Mucosa of descending colon (tissue), 3 donors: ENCODE results near the gene SCT. TPM values are rescaled to one million over a fixed set of nuclear protein-coding genes. Genes with fewer than 3 reads are reported as not detected.

ENCODE experiments used
- ATAC-seq: fragments of 200-7000 bp; cut with Tn5 transposase; one replicate; pipeline ENCODE4 v1.9.1; 2020; ENCODE audit warnings: mild to moderate bottlenecking, moderate library complexity
- DNase-seq, 3 donors: peaks; one replicate each; pipeline ENCODE4 v3.0.0-alpha.2; 2020
- H3K36me3 ChIP-seq: fragments of 200-600 bp; one replicate; pipeline ENCODE4 v1.8.0; 2021; ENCODE audit warnings: low read depth, mild to moderate bottlenecking
- H3K4me1 ChIP-seq: fragments of 200-600 bp; one replicate; pipeline ENCODE4 v1.8.0; 2021; ENCODE audit warnings: low read depth, mild to moderate bottlenecking
- H3K4me3 ChIP-seq: fragments of 200-600 bp; one replicate; pipeline ENCODE4 v1.8.0; 2021; ENCODE audit warnings: mild to moderate bottlenecking
- H3K9me3 ChIP-seq: fragments of 200-600 bp; one replicate; pipeline ENCODE4 v1.8.0; 2021; ENCODE audit warnings: mild to moderate bottlenecking
- CTCF ChIP-seq: fragments of 200-600 bp; IDR thresholded peaks from one replicate; pipeline ENCODE4 v1.8.0; 2022; ENCODE audit warnings: antibody characterized with exemption, mild to moderate bottlenecking
- intact Hi-C, 2 donors: fragments of 100-400 bp; cut with DNase I in 1 of 2; cut with micrococcal nuclease in 1 of 2; formaldehyde crosslinking; loops; one replicate each; pipeline versions ENCODE4 v1.11.0 to v1.11.1; 2022; cut with DNase I, micrococcal nuclease
- total RNA-seq, 3 donors: library from RNA; stranded (reverse); fragmentation: NEBNext Ultra II Directional in 2 of 3; extraction: Animal tissue kit (Norgen Biotek cat#: 25700) in 2 of 3; gene quantifications; one replicate each; pipeline versions ENCODE4 v1.2.1 to v1.2.4, GENCODE V29; 2021 to 2023
- donor health status: DM: no; HTN: no; CAD: no; lungs with moderate emphysema.
- donor health status: DM: no; HTN: no; CAD: no.
- donor health status: DM: no; HTN: yes; CAD: no.

SCT gene
- total RNA-seq, 3 donors from 2014 or later: 1.0 TPM; not detected in 1

DNA sequence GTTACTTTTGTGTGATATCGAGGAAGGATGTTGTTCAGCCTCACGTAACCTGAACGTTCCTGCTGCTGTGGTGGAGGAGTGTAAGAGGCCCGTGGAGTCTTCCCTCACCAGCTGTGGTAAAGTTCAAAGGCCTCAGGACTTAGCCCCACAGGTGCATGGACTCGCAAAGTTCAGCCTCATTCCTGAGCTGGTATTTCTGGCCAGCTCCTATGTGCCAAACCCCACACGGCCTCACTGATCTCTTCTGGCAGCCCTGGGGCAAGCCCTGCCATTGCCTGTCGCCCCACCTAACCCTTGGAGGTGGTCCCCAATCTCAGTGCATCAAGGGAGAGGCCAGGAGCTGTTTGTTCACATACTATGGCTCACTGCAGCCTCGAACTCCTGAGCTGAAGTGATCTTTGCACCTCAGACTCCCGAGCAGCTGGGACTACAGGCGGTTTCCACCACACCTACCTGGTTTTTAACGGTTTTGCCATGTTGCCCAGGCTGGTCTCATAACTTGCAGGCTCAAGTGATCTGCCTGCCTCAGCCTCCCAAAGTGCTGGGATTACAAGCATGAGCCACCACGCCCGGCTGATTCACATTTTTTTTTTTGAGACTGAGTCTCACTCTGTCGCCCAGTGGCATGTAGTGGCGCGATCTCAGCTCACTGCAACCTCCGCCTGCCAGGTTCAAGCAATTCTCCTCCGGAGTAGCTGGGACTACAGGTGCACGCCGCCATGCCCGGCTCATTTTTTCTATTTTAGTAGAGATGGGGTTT is 48.5 kb downstream of the SCT start:
- Histone ChIP-seq H3K4me1 (peaks cover 34% of the 10 kb centered on the region), H3K4me3 (no peak overlapping the region), H3K36me3 (no peaks in the 10 kb centered on the region), H3K9me3 (no peaks in the 10 kb centered on the region)
- ATAC-seq: no peak
- intact Hi-C loops: no loop called here
- TF ChIP-seq CTCF: no peak
- DNase-seq: peak in 1 of 3 donors; percentile 24

DNA sequence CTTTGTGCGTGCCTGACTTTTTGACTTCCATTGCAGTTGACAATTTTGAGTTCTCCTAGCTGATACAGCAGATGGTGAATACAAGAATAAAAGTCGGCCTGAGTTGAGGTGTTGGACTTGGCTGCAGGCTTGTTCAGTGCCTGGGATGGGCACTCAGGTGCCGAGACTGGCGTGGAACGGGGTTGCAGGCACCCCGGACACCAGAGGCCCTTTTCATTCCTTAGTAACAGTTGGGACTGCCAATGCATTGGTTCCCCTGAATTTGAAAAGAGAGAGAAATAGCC is 49.4 kb downstream of the SCT start:
- no peaks in the 10 kb centered on the region for H3K36me3 ChIP-seq
- H3K4me3 ChIP-seq: no peak overlapping the region
- DNase-seq (peak in 1 of 3 donors; percentile 20), ATAC-seq (no peak)
- no peaks in the 10 kb centered on the region for H3K9me3 ChIP-seq
- intact Hi-C loops: no loop called here
- peaks cover 34% of the 10 kb centered on the region for H3K4me1 ChIP-seq
- TF ChIP-seq CTCF: no peak

DNA sequence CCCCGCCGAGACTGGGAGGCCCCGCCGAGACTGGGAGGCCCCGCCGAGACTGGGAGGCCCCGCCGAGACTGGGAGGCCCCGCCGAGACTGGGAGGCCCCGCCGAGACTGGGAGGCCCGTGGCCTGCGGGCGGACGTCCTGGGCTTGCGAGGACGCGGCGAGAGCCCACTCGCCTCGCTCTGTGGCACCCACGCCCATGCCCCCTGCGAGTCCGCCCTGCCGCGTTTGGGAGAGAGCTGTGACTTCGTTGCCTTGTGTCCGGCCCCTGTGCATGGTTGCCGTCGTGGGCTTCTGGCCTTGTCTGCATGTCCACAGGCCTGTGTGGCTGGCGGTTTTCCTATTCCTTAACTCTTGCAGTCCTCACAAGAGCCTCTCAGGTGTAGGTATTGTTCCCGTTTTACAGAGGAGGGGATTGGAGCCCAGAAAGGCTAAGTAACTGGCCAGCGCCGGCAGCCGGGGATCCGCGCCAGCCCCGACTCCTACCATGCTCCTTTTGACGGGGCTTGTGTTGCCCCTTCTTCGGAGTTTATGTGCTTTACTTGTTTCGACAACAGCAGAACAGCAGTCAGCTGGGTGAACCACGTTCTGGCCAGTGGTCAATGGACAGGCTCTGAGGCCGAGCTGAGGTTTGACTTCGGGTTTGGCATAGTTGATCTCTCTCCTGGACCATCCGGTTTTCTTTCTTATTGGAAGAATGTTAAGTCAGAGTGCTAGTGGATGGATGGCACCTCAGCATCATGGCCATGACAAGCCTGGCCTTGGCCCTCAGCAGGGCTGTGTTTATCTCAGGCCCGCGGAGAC is 50.0 kb downstream of the SCT start:
- H3K4me1 ChIP-seq: peaks cover 34% of the 10 kb centered on the region
- peak in 2 of 3 donors; percentile 52 to 65 for DNase-seq

More for the DNA sequence above, 50.0 kb downstream of the SCT start:
- Histone ChIP-seq H3K36me3 (no peaks in the 10 kb centered on the region), H3K4me3 (peak overlapping the region; percentile 57), H3K9me3 (no peaks in the 10 kb centered on the region)
- intact Hi-C loops: no loop called here
- no peak for ATAC-seq
- TF ChIP-seq CTCF: no peak

Other genes starting within 250 kb of the SCT start
- gene PKP3, start 233.0 kb downstream of the SCT start, total RNA-seq: 100 to 1,000 TPM in 2 of 3 donors, 10 to 100 TPM in 1; 73.3 to 174 (median 143) TPM
- 100 to 1,000 TPM; 103 to 190 (median 116) TPM for gene SIGIRR, start 212.2 kb downstream of the SCT start, total RNA-seq
- gene ANO9, start 185.2 kb downstream of the SCT start, total RNA-seq: 100 to 1,000 TPM in 2 of 3 donors, 10 to 100 TPM in 1; 85.2 to 179 (median 131) TPM
- gene PTDSS2, start 176.9 kb downstream of the SCT start, total RNA-seq: 10 to 100 TPM; 19.2 to 34.8 (median 27.3) TPM
- 100 to 1,000 TPM; 108 to 127 (median 118) TPM for gene RNH1, start 119.9 kb downstream of the SCT start, total RNA-seq
- 10 to 100 TPM; 41.4 to 50.6 (median 50.1) TPM for gene HRAS, start 91.6 kb downstream of the SCT start, total RNA-seq
- gene LRRC56, start 89.7 kb downstream of the SCT start, total RNA-seq: 1 to 10 TPM; 1.5 to 5.2 (median 4.8) TPM
- gene LMNTD2, start 66.4 kb downstream of the SCT start, total RNA-seq: 10 to 100 TPM in 2 of 3 donors, 1 to 10 TPM in 1; 5.4 to 19.1 (median 10.7) TPM
- 100 to 1,000 TPM in 1 of 3 donors, 10 to 100 TPM in 2; 45.7 to 108 (median 83.7) TPM for gene RASSF7, start 66.2 kb downstream of the SCT start, total RNA-seq
- gene PHRF1, start 50.7 kb downstream of the SCT start, total RNA-seq: 10 to 100 TPM; 35.0 to 40.2 (median 35.0) TPM
- 10 to 100 TPM; 26.9 to 36.1 (median 27.8) TPM for gene IRF7, start 11.2 kb downstream of the SCT start, total RNA-seq
- gene CDHR5, start 2.2 kb downstream of the SCT start, total RNA-seq: 100 to 1,000 TPM; 195 to 549 (median 316) TPM
- 1 to 10 TPM; 1.2 to 2.4 (median 1.8) TPM for gene DRD4, start 10.1 kb upstream of the SCT start, total RNA-seq
- gene DEAF1, start 68.0 kb upstream of the SCT start, total RNA-seq: 10 to 100 TPM; 25.1 to 35.7 (median 25.9) TPM
- 10 to 100 TPM; 31.6 to 43.1 (median 38.0) TPM for gene TMEM80, start 68.6 kb upstream of the SCT start, total RNA-seq
- 100 to 1,000 TPM; 176 to 335 (median 253) TPM for gene EPS8L2, start 79.0 kb upstream of the SCT start, total RNA-seq
- gene TALDO1, start 120.3 kb upstream of the SCT start, total RNA-seq: 100 to 1,000 TPM; 101 to 158 (median 128) TPM
- 10 to 100 TPM; 51.9 to 58.8 (median 57.4) TPM for gene GATD1, start 150.3 kb upstream of the SCT start, total RNA-seq
- 1 to 10 TPM in 1 of 3 donors, under 1 TPM in 1, not detected in 1; 0.34 to 2.2 TPM for gene CEND1, start 162.9 kb upstream of the SCT start, total RNA-seq
- 10 to 100 TPM; 11.6 to 18.6 (median 14.4) TPM for gene SLC25A22, start 171.1 kb upstream of the SCT start, total RNA-seq
- gene PIDD1, start 178.1 kb upstream of the SCT start, total RNA-seq: 10 to 100 TPM; 20.2 to 26.3 (median 23.8) TPM
- gene RPLP2, start 182.8 kb upstream of the SCT start, total RNA-seq: 1,000 to 10,000 TPM; 1,532 to 1,798 (median 1,652) TPM
- gene PNPLA2, start 191.7 kb upstream of the SCT start, total RNA-seq: 100 to 1,000 TPM; 138 to 253 (median 167) TPM
- 100 to 1,000 TPM in 2 of 3 donors, 10 to 100 TPM in 1; 43.5 to 137 (median 129) TPM for gene CRACR2B, start 200.7 kb upstream of the SCT start, total RNA-seq
- 100 to 1,000 TPM; 364 to 415 (median 378) TPM for gene CD151, start 205.8 kb upstream of the SCT start, total RNA-seq
- gene POLR2L, start 215.3 kb upstream of the SCT start, total RNA-seq: 10 to 100 TPM; 67.1 to 86.8 (median 82.1) TPM
- 10 to 100 TPM in 2 of 3 donors, 1 to 10 TPM in 1; 9.2 to 42.4 (median 24.7) TPM for gene TSPAN4, start 215.7 kb upstream of the SCT start, total RNA-seq